ENCODE results near the gene OCRL.

GRCh38 chrX:129622757-129623301 is 82.8 kb downstream of the OCRL start:
- TF ChIP-seq POLR2A (IDR thresholded peaks at IDR 0.05; ENCODE audit: low read depth, low read length) = no peak
- TF ChIP-seq POLR2AphosphoS5 (IDR thresholded peaks at IDR 0.05; ENCODE audit: low read depth, low read length) = no peak
- TF ChIP-seq SPI1 (IDR thresholded peaks at IDR 0.05; ENCODE audit: low read depth, low read length) = no peak
- TF ChIP-seq TAF1 (IDR thresholded peaks at IDR 0.05; ENCODE audit: low read depth, low read length) = no peak

Data from GM12891 (cell line).